ENCODE measurements around the gene THEMIS. TPM values are rescaled to one million over a fixed set of nuclear protein-coding genes. Genes with fewer than 3 reads are reported as not detected.
"Not testable (repeated sequence)": the region's sequence is repeated elsewhere in the genome, so short reads cannot be mapped to it uniquely, and the experiment has no call there.

Gene THEMIS
- total RNA-seq, 1 donor from 2014 or later = 11.3 TPM

- Mint-ChIP-seq H3K4me1 (ENCODE audit: low read depth) (peaks cover 74% of the 10 kb centered on the region), H3K36me3 (ENCODE audit: low read depth) (peaks cover 47% of the 10 kb centered on the region), H3K9me3 (no peaks in the 10 kb centered on the region), H3K27ac (no peak overlapping the region), H3K4me3 (no peak overlapping the region), H3K27me3 (ENCODE audit: insufficient read depth) (no peaks in the 10 kb centered on the region)
- DNase-seq (ENCODE audit: low spot score) = no peak
- intact Hi-C loops (cut with micrococcal nuclease) = no loop called here
Observed at GRCh38 chr6:127811900-127812570, 88.8 kb downstream of the THEMIS start.

GRCh38 chr6:127807806-127808517 is 92.9 kb downstream of the THEMIS start:
- Mint-ChIP-seq H3K9me3 (no peaks in the 10 kb centered on the region), H3K36me3 (ENCODE audit: low read depth) (peaks cover 54% of the 10 kb centered on the region), H3K4me3 (no peak overlapping the region), H3K4me1 (ENCODE audit: low read depth) (peaks cover 49% of the 10 kb centered on the region), H3K27ac (no peak overlapping the region), H3K27me3 (ENCODE audit: insufficient read depth) (no peaks in the 10 kb centered on the region)
- DNase-seq (ENCODE audit: low spot score) = no peak
- intact Hi-C loops (cut with micrococcal nuclease) = no loop called here

- intact Hi-C loops (cut with micrococcal nuclease) = loop anchor here (5.0 kb wide), 1 partner anchor 46 kb away; no protein-coding TSS in a partner anchor
- H3K36me3 Mint-ChIP-seq (ENCODE audit: low read depth) = peaks cover 50% of the 10 kb centered on the region
- H3K4me3 Mint-ChIP-seq = no peak overlapping the region
- H3K27ac Mint-ChIP-seq = no peak overlapping the region
- H3K4me1 Mint-ChIP-seq (ENCODE audit: low read depth) = peaks cover 46% of the 10 kb centered on the region
- DNase-seq (ENCODE audit: low spot score) = no peak
- H3K9me3 Mint-ChIP-seq = peaks cover 1% of the 10 kb centered on the region
- no peaks in the 10 kb centered on the region for H3K27me3 Mint-ChIP-seq (ENCODE audit: insufficient read depth)
Observed at GRCh38 chr6:127796713-127797112, 104.1 kb downstream of the THEMIS start.

- Mint-ChIP-seq H3K27ac (no peak overlapping the region), H3K4me1 (ENCODE audit: low read depth) (peaks cover 51% of the 10 kb centered on the region), H3K9me3 (no peaks in the 10 kb centered on the region), H3K27me3 (ENCODE audit: insufficient read depth) (no peaks in the 10 kb centered on the region), H3K36me3 (ENCODE audit: low read depth) (peaks cover 41% of the 10 kb centered on the region), H3K4me3 (no peak overlapping the region)
- intact Hi-C loops (cut with micrococcal nuclease) = no loop called here
- DNase-seq (ENCODE audit: low spot score) = no peak
Observed at GRCh38 chr6:127794405-127794804, 106.5 kb downstream of the THEMIS start.

- H3K36me3 Mint-ChIP-seq (ENCODE audit: low read depth) = peaks cover 43% of the 10 kb centered on the region
- H3K4me1 Mint-ChIP-seq (ENCODE audit: low read depth) = peaks cover 47% of the 10 kb centered on the region
- no peaks in the 10 kb centered on the region for H3K27me3 Mint-ChIP-seq (ENCODE audit: insufficient read depth)
- no peak for DNase-seq (ENCODE audit: low spot score)
- H3K4me3 Mint-ChIP-seq = no peak overlapping the region
- no peak overlapping the region for H3K27ac Mint-ChIP-seq
- intact Hi-C loops (cut with micrococcal nuclease) = no loop called here
- no peaks in the 10 kb centered on the region for H3K9me3 Mint-ChIP-seq
Observed at GRCh38 chr6:127793396-127793795, 107.5 kb downstream of the THEMIS start.

- intact Hi-C loops (cut with micrococcal nuclease) = no loop called here
- Mint-ChIP-seq H3K27ac (peak overlapping the region; percentile 53), H3K27me3 (ENCODE audit: insufficient read depth) (no peaks in the 10 kb centered on the region), H3K4me1 (ENCODE audit: low read depth) (peaks cover 44% of the 10 kb centered on the region), H3K9me3 (no peaks in the 10 kb centered on the region), H3K4me3 (no peak overlapping the region), H3K36me3 (ENCODE audit: low read depth) (peaks cover 40% of the 10 kb centered on the region)
- DNase-seq (ENCODE audit: low spot score) = no peak
Observed at GRCh38 chr6:127792616-127793015, 108.2 kb downstream of the THEMIS start.

GRCh38 chr6:127791779-127792528 is 108.9 kb downstream of the THEMIS start:
- no peak overlapping the region for H3K27ac Mint-ChIP-seq
- H3K4me1 Mint-ChIP-seq (ENCODE audit: low read depth) = peaks cover 41% of the 10 kb centered on the region
- H3K4me3 Mint-ChIP-seq = no peak overlapping the region
- intact Hi-C loops (cut with micrococcal nuclease) = no loop called here
- no peaks in the 10 kb centered on the region for H3K27me3 Mint-ChIP-seq (ENCODE audit: insufficient read depth)
- H3K9me3 Mint-ChIP-seq = no peaks in the 10 kb centered on the region
- DNase-seq (ENCODE audit: low spot score) = no peak
- H3K36me3 Mint-ChIP-seq (ENCODE audit: low read depth) = peaks cover 34% of the 10 kb centered on the region

GRCh38 chr6:127790571-127790970 is 110.3 kb downstream of the THEMIS start:
- peaks cover 26% of the 10 kb centered on the region for H3K36me3 Mint-ChIP-seq (ENCODE audit: low read depth)
- intact Hi-C loops (cut with micrococcal nuclease) = no loop called here
- H3K4me3 Mint-ChIP-seq = no peak overlapping the region
- H3K4me1 Mint-ChIP-seq (ENCODE audit: low read depth) = peaks cover 41% of the 10 kb centered on the region
- H3K27me3 Mint-ChIP-seq (ENCODE audit: insufficient read depth) = no peaks in the 10 kb centered on the region
- H3K9me3 Mint-ChIP-seq = no peaks in the 10 kb centered on the region
- H3K27ac Mint-ChIP-seq = no peak overlapping the region
- DNase-seq (ENCODE audit: low spot score) = no peak

GRCh38 chr6:127786109-127786508 is 114.7 kb downstream of the THEMIS start:
- Mint-ChIP-seq H3K4me3 (no peak overlapping the region), H3K27me3 (ENCODE audit: insufficient read depth) (no peaks in the 10 kb centered on the region), H3K9me3 (peaks cover 8% of the 10 kb centered on the region), H3K36me3 (ENCODE audit: low read depth) (peaks cover 34% of the 10 kb centered on the region), H3K27ac (no peak overlapping the region), H3K4me1 (ENCODE audit: low read depth) (peaks cover 46% of the 10 kb centered on the region)
- no peak for DNase-seq (ENCODE audit: low spot score)
- intact Hi-C loops (cut with micrococcal nuclease) = no loop called here

GRCh38 chr6:127784468-127784867 is 116.4 kb downstream of the THEMIS start:
- no peaks in the 10 kb centered on the region for H3K27me3 Mint-ChIP-seq (ENCODE audit: insufficient read depth)
- DNase-seq (ENCODE audit: low spot score) = no peak
- intact Hi-C loops (cut with micrococcal nuclease) = loop anchor here (5.0 kb wide), 1 partner anchor 33 kb away; no protein-coding TSS in a partner anchor
- H3K9me3 Mint-ChIP-seq = peaks cover 8% of the 10 kb centered on the region
- peaks cover 43% of the 10 kb centered on the region for H3K4me1 Mint-ChIP-seq (ENCODE audit: low read depth)
- H3K27ac Mint-ChIP-seq = peak overlapping the region; percentile 53
- no peak overlapping the region for H3K4me3 Mint-ChIP-seq
- H3K36me3 Mint-ChIP-seq (ENCODE audit: low read depth) = peaks cover 37% of the 10 kb centered on the region

- peaks cover 45% of the 10 kb centered on the region for H3K4me1 Mint-ChIP-seq (ENCODE audit: low read depth)
- not testable (repeated sequence) for H3K27ac Mint-ChIP-seq; DNase-seq (ENCODE audit: low spot score); H3K9me3 Mint-ChIP-seq; H3K4me3 Mint-ChIP-seq; H3K27me3 Mint-ChIP-seq (ENCODE audit: insufficient read depth)
- peaks cover 32% of the 10 kb centered on the region for H3K36me3 Mint-ChIP-seq (ENCODE audit: low read depth)
- intact Hi-C loops (cut with micrococcal nuclease) = loop anchor here (5.0 kb wide), 1 partner anchor 36 kb away; no protein-coding TSS in a partner anchor
Observed at GRCh38 chr6:127781636-127782272, 119.1 kb downstream of the THEMIS start.

GRCh38 chr6:127776320-127776719 is 124.5 kb downstream of the THEMIS start:
- Mint-ChIP-seq H3K36me3 (ENCODE audit: low read depth) (peaks cover 21% of the 10 kb centered on the region), H3K4me1 (ENCODE audit: low read depth) (peaks cover 14% of the 10 kb centered on the region), H3K4me3 (no peak overlapping the region), H3K27ac (no peak overlapping the region), H3K27me3 (ENCODE audit: insufficient read depth) (no peaks in the 10 kb centered on the region), H3K9me3 (no peaks in the 10 kb centered on the region)
- intact Hi-C loops (cut with micrococcal nuclease) = no loop called here
- DNase-seq (ENCODE audit: low spot score) = no peak

Data from activated T-helper 1 cell treated with anti-CD3 and anti-CD28 coated beads, Interleukin-12 subunit alpha, Interleukin-12 subunit beta, Interleukin-2, Interleukin-4 antibody, amounts not matched to agents 30 ng/mL and 10 ng/mL and 1 ng/mL, durations not matched to agents 14 hours and 24 hours and 36 hours (primary cell).